GM10847 (cell line): ENCODE measurements around the gene SLC16A2.

Experiments used
- POLR2A ChIP-seq: IDR thresholded peaks from 2 replicates; pipeline ENCODE4 v1.6.1; 2011; ENCODE audit not compliant: insufficient read length; ENCODE audit errors: extremely low read depth

The SLC16A2 gene

DNA sequence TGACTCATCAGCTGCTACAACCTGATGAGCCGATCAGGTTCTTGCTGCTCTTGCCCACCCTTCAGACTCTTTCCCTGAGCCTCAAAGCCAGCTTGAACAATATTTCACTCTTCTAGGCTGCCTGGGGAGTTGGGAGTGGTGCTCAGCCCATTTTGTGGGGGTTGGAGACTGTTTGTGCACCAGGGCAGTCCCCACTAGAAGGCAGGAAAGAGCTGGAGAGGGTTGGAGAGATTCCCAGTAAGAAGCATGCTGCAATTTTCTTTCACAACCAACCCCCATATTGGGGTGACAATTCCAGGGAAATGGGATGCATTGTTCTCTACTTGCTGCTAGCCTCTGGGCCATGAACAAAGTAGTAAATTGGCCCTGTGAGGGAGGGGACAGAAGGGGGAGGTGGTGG lies 44.1 kb downstream of the SLC16A2 start:
- no peak for TF ChIP-seq POLR2A

DNA sequence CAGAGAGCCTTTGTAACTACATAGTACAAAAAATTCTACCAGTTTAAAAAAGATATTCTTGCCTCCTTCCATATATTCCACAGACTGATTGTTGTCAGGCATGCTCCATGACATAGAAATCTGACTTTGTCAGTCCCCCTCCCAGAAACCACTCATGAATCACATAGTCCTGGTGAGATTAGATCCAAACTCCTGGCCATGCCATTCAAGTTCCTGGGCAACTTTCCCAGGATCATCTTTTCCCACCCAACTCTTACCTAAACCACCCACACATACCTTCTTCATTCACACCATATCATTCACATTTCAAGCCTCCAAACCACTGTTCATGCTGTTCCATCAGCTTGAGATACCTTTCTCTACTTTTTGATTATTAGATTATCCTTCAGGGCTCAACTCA lies 46.4 kb downstream of the SLC16A2 start:
- TF ChIP-seq POLR2A: no peak

DNA sequence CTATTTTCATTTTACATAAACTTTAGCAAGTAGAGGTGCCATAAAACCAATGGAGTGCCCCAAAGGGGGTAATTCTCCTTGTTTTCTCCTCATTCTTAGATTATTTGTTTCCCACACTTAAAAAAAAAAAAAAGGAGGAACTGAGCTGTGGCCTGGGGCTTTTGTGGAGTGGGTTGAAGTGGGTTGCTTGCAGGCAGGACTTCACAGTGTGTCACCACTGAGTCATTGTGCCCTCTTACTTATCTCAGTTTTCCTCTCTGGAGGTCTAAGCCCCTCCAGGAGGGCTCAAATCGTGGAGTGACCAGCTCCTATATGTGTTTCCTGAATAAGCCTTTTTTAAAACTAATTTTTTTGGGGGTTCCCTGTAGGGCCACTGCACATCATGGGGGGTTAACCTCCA lies 69.0 kb downstream of the SLC16A2 start:
- no peak for TF ChIP-seq POLR2A

DNA sequence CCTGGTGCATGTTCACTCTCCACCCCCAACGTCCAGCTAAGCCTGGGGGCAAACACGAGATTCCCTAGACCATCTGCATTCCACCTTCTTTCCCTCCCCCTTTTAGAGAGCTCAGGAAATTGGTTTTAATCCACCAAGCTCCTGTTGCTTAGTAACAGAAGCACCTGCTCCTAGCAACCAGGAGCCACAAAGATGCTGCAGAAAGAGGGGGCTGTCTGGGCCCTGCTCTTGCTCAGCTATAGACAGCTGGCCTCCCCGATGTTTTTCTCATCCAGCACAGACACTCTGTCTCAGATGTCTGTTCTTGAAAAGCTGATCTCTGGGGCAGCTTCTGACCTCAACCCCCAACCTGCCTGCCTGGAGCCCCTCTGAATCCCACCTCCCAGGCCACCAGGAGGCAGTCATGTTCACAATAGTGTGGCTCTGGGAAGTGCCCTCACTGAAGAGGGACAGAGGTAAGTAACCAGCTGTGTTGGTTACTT lies 71.5 kb downstream of the SLC16A2 start:
- TF ChIP-seq POLR2A: no peak

DNA sequence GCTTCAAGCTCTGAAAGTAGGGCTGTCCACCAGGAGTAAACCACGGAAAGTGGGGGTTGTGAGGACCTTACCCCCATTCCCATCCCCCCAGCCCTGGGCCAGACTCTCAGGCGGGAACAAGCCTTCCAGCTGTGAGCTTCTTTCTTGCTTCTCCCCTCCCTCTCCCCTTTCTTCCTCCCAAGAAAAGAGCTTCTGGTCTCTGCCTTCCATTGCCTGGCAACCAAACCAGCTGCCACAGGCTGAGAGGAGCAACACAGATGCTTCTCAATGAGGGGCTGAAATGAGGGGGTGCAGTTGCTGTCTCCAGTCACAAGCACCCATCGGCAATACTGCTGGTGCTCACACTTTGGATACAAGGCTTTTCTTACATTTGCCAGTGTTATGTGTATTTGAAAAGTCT lies 72.5 kb downstream of the SLC16A2 start:
- no peak for TF ChIP-seq POLR2A

DNA sequence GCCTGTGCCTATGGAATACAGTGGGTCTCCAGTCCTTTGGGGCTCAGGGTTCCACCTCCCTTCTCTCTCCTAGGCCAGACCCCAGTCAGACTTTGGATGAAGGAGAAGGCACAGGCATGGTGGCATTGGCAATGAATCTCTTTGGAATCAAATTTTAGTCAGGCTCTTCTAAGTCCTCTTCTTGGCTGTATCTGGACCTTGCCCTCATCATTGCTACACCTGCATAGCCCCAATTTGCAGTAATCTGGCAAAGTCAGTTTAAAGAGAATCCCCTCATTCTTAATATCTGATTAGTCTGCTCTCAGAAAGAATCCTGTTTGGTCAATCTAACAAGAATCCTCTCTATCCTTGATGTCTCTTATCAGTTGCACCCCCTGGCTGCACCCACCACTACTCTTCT lies 77.6 kb downstream of the SLC16A2 start:
- TF ChIP-seq POLR2A: no peak

DNA sequence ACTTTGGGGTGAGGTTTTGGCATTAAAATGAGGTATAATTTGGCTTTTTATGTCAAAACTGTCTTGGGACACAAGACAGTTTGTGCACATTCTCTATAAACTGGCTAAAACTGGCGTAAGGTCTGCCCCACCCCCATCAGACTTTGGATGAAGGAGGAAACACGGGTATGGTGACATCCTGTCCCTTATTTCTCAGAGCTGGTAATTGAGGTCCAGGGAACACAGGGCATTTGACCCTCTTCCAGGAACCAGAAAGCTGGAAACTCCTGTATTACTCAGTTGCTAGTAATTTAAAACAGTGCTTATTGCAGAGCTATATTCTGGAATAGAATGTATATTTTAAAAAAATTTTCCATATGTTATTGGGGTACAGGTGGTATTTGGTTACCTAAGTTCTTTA lies 78.8 kb downstream of the SLC16A2 start:
- TF ChIP-seq POLR2A: no peak

DNA sequence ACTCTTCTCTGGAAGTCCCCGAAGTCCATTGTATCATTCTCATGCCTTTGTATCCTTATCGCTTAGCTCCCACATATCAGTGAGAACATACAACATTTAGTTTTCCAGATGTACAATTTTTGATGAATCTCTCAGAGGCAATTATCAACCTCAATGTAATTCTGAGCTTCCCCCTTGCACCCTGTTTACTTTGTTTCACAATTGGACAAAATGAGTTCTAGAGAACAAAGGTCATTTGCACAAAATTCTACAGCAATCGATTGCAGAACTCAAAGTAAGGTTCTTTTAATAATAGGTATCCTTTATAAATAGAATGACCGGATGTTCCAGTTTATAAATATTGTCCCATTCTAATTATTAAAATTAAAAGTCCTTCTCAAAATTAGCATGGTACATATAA lies 79.3 kb downstream of the SLC16A2 start:
- TF ChIP-seq POLR2A: no peak

DNA sequence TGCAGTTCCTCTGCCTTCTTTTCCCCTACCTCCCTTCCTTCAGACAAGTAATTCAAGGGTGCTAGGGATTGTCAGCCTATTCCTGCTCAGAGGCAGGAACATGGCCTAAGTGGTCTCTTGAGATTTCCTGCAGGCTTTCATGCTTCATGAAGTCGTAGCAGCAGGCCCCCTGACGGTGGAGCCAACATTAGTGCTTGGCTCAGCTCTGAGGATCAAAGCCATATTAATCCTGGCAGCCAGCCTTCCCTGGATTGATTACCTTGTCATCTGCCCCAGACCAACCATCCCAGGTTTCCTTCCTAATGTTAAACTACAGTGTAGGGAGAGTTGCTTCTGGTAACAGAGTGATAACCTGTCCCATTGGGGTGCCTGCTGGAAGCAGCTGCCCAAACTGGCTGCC lies 84.1 kb downstream of the SLC16A2 start:
- no peak for TF ChIP-seq POLR2A

DNA sequence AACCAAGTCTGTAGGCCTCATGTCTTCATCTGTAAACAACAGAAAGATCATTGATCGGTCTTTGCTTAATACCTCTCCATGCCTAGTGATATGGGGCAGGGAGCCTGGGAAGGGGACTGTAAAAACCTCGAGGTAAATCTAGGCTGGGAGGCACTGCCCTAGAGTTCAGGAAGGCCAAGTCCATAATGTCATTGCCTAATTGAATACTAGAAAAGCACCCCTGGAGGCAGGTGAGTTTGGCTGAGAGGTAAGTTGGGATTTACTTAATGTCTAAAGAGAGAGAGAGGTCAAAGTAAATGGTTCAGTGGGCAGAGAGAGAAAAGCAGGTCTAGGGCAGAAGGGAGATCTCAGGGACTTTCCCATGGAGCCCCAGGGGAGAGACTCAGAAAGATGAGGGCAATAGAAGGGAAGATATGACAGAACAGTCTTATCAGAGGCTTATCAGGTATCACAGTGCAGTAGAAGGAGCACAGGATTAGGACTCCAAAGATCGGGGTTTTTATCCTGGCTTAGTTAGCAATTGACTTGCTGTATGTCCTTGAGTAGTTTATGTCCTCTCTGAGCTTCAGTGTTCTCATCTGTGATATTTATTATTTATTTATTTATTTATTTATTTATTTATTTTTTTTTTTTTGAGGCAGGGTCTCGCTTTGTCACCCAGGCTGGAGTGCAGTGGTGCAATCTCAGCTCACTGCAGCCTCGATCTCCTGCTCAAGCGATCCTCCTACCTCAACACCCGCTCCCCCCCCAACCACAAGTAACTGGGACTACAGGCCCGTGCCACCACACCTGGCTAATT lies 85.2 kb downstream of the SLC16A2 start:
- no peak for TF ChIP-seq POLR2A

DNA sequence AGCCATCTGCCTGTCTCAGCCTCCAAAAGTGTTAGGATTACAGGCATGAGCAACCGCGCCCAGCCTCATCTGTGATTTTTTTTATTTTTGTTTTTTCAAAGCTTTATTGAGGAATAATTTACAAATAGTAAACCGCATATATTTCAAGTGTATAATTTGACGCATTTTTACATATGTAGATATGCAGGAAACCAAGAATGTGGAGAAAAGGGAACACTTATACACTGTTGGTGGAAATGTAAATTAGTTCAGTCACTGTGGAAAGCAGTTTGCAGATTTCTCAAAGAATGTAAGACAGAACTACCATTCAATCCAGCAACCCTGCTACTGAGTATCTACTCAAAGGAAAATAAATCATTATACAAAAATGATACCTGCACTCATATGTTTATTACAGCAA lies 85.9 kb downstream of the SLC16A2 start:
- TF ChIP-seq POLR2A: no peak

DNA sequence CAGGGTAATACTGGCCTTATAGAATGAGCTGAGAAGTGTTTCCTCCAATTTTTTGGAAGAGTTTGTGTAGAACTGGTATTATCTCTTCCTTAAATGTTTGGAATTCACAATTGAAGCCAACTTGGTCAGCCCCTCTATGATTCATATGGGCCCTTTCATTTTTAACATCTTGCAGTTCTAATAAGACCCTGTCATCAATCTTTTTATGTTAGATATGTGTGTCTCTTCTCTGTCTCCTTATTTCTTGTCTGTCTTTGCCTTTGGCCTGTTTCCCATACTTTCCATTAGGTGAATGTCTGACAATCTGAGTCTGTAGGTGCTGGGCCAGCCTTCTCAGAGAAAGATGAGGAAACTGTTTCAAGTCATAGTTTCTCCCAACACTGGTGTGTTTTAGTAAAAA lies 88.7 kb downstream of the SLC16A2 start:
- no peak for TF ChIP-seq POLR2A

DNA sequence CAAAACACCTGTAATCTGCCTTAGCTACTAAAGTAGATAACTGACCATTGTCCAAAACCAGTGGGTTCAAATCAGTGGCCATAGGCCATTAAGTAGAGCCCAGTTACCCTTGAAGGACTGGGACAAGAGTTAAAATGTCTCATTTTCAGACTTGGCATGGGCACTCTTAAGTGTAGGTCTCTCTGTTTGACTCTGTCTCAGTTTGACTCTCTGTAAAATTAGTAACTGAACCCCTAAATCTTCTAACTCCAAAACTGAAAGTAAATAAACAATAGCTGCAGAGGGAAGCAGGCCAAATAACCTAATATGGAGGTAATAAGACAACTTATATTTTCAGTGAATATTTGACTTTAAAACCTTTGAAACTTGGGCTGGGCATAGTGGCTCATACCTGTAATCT lies 89.1 kb downstream of the SLC16A2 start:
- no peak for TF ChIP-seq POLR2A

DNA sequence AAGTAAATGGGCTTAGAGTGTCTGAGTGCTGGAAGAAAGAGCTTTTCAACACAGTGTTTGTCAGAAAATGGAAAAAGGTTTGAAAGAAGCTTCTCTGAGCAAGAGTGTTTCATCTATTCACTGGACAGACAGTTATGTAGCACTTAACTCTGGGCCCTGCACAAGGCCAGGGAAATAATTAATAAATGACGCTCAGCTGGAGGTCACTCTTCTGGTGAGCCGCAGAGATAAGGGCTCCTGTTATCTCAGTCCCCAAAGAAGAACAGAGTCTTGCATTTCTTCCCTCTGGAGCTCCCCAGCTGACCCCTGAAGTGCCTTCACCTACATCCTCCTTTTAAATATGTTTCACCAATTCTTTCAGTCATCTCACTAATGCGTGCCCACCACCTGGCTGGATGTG lies 90.4 kb downstream of the SLC16A2 start:
- no peak for TF ChIP-seq POLR2A

DNA sequence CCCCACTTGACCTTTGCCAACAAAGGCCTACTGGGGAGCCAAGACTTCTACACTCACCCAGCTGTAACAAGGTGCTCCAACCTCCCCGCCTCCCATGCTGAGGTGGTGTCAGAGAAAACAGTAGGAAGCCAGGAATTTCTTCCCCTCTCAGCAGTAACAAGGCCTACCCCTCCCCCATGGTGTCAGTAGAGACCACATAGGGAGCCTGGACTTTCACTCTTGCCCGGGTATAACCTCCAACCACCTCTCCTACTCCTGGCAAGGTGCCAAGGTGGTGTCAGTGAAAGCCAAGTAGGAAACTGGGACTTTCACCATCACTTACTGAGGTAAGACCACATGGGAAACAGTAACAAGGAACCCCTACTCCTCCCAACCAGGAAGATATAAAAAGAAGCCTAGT lies 93.1 kb downstream of the SLC16A2 start:
- no peak for TF ChIP-seq POLR2A

DNA sequence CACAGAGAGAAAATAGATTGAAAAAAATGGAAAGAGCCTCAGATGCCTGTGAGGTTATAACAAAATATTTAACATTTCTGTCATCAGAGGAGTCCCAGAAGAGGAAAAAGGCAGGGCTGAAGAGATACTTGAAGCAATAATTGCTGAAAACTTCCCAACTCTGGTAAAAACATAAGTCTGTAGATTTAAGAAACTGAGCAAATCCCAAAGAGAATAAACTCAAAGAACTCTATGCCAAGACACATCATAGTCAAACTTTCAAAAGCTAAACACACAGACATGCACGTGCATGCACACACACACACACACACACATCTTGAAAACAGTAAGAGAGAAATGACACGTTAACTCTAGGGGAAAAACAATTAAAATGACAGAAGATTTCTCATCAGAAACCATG lies 94.1 kb downstream of the SLC16A2 start:
- TF ChIP-seq POLR2A: no peak

DNA sequence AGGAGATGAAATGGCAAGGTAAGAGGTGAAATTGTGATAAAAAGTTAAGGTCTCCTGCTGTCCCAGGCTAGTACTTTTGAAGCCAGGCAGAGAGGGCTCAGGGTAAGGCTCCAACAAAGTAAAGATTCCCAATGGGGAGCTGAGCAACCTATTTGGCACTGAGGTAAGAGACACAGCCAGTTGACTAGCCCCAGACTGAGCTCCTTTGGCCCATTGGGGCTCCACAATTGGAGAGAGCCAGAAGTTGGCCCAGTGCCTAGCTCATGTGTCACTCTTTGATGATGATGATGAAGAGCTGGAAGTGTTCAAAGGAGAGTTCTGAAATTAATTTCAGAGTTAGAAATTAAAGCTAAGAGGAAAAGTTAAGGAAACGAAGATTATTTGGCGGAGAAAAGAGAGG lies 98.6 kb downstream of the SLC16A2 start:
- no peak for TF ChIP-seq POLR2A
